Measurements from ENCODE around the gene TRPC4AP. TPM values are rescaled to one million over a fixed set of nuclear protein-coding genes. Genes with fewer than 3 reads are reported as not detected.

The TRPC4AP gene
- total RNA-seq, 2 experiments from 2014 or later, result 31.9 to 38.8 TPM

DNA sequence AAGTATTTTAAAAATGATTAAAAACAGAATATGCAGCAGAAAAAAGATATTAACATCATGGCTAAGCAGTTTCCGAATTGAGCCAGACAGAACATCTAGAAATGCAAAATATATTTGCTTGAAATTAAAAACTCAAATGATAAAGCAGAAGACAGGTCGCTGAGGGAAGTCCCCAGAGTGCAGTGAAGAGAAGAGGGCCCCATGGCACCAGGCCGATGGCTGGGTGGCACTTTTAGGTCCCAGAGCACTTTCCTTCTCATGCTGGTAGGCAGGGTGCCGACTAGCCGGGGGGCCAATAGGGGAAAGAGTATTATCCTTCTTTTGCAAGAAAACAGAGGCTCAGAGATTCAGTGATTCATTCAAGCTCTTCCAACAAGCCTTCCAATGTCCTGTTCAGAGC, 78.1 kb downstream of the TRPC4AP start:
- intact Hi-C loops (cut with micrococcal nuclease; ENCODE audit: unreplicated experiment), result no loop called here
- Histone ChIP-seq H3K27ac (ENCODE audit: low read depth, low read length, poor library complexity, severe bottlenecking) (no peak overlapping the region), H3K4me2 (ENCODE audit: low read length) (no peak overlapping the region), H4K20me1 (ENCODE audit: insufficient read depth, low read length) (no peaks in the 10 kb centered on the region), H3K4me1 (ENCODE audit: insufficient read depth, low read length, poor library complexity, severe bottlenecking) (no peaks in the 10 kb centered on the region), H3K36me3 (ENCODE audit: insufficient read depth, low read length) (peaks cover 78% of the 10 kb centered on the region), H3K9me2 (ENCODE audit: insufficient read depth, low read length) (no peaks in the 10 kb centered on the region), H3K79me2 (ENCODE audit: insufficient read depth, low read depth, low read length) (no peaks in the 10 kb centered on the region), H2AFZ (ENCODE audit: low read length) (no peak overlapping the region), H3K4me3 (ENCODE audit: low read depth, low read length, poor library complexity, severe bottlenecking) (no peak overlapping the region), H3K9me3 (ENCODE audit: low read length) (no peaks in the 10 kb centered on the region)
- no peak for TF ChIP-seq EZH2phosphoT487 (IDR thresholded peaks at IDR 0.05; ENCODE audit: borderline replicate concordance, low read depth, low read length)
- TF ChIP-seq, protein P1, sequence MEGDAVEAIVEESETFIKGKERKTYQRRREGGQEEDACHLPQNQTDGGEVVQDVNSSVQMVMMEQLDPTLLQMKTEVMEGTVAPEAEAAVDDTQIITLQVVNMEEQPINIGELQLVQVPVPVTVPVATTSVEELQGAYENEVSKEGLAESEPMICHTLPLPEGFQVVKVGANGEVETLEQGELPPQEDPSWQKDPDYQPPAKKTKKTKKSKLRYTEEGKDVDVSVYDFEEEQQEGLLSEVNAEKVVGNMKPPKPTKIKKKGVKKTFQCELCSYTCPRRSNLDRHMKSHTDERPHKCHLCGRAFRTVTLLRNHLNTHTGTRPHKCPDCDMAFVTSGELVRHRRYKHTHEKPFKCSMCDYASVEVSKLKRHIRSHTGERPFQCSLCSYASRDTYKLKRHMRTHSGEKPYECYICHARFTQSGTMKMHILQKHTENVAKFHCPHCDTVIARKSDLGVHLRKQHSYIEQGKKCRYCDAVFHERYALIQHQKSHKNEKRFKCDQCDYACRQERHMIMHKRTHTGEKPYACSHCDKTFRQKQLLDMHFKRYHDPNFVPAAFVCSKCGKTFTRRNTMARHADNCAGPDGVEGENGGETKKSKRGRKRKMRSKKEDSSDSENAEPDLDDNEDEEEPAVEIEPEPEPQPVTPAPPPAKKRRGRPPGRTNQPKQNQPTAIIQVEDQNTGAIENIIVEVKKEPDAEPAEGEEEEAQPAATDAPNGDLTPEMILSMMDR (conservative IDR thresholded peaks at IDR 0.05; ENCODE audit: low read length), result no peak
- BruUV-seq (replicated peaks), result no TSS peak
- no peak for DNase-seq (ENCODE audit: low spot score)
- CTCF ChIA-PET (ENCODE audit: unreplicated experiment), result no interaction called here
- POLR2A ChIA-PET, result interaction anchor here (0.6 kb wide), 1 partner anchor 297 kb away, joined by 3 read pairs; no protein-coding TSS in a partner anchor

DNA sequence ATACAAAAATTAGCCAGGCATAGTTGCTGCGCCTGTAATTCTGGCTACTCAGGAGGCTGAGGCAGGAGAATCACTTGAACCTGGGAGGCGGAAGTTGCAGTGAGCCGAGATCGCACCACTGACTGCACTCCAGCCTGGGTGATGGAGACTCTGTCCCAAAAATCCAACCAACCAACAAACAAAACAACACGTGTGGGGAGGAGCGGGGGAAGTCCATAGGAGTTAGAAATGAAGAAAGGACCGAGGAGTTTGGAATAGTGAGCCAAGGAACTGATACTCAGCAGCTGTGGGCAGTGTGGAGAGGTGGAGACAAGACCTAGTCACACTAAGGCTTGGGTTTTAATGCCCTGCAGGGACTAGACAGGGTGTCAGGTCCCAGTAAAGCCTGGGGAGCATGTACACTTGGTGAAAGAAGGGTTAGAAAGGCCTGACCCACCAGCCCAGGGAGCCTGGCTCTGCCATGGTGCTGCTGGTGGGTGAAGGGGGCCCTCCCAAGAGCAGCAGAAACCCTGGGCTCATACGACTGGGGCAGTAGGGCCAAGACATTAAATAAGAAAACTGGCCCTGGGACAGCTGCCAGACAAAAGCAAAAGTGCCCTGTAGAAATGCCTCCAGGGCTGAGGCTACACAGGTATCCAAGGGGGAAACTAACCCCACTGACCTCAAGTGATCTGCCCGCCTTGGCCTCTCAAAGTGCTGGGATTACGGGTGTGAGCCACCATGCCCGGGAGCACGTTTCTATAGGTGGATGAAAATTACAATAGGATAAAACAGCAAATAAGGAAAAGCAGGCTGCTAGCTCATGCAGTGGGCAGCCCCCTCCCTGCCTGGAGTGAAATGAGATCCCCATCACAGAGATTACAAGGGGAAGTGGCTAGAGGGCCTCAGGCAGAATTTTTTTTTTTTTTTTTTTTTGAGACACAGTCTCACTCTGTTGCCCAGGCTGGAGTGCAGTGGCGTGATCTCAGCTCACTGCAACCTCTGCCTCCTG, 78.9 kb downstream of the TRPC4AP start:
- H3K4me1 ChIP-seq (ENCODE audit: insufficient read depth, low read length, poor library complexity, severe bottlenecking), result no peaks in the 10 kb centered on the region
- TF ChIP-seq, protein P1 (conservative IDR thresholded peaks at IDR 0.05; ENCODE audit: low read length), result no peak
- no peak for TF ChIP-seq EZH2phosphoT487 (IDR thresholded peaks at IDR 0.05; ENCODE audit: borderline replicate concordance, low read depth, low read length)
- no peaks in the 10 kb centered on the region for H4K20me1 ChIP-seq (ENCODE audit: insufficient read depth, low read length)
- H2AFZ ChIP-seq (ENCODE audit: low read length), result no peak overlapping the region
- BruUV-seq (replicated peaks), result no TSS peak
- no peak for DNase-seq (ENCODE audit: low spot score)
- intact Hi-C loops (cut with micrococcal nuclease; ENCODE audit: unreplicated experiment), result no loop called here
- no peaks in the 10 kb centered on the region for H3K9me3 ChIP-seq (ENCODE audit: low read length)
- H3K4me2 ChIP-seq (ENCODE audit: low read length), result no peak overlapping the region
- POLR2A ChIA-PET, result interaction anchor here (0.6 kb wide), 1 partner anchor 1439 kb away, joined by 3 read pairs; no protein-coding TSS in a partner anchor
- CTCF ChIA-PET (ENCODE audit: unreplicated experiment), result no interaction called here
- H3K36me3 ChIP-seq (ENCODE audit: insufficient read depth, low read length), result peaks cover 87% of the 10 kb centered on the region
- no peak overlapping the region for H3K4me3 ChIP-seq (ENCODE audit: low read depth, low read length, poor library complexity, severe bottlenecking)
- H3K79me2 ChIP-seq (ENCODE audit: insufficient read depth, low read depth, low read length), result no peaks in the 10 kb centered on the region
- H3K9me2 ChIP-seq (ENCODE audit: insufficient read depth, low read length), result no peaks in the 10 kb centered on the region
- H3K27ac ChIP-seq (ENCODE audit: low read depth, low read length, poor library complexity, severe bottlenecking), result no peak overlapping the region

Measured in OCI-LY7 (cell line).